Mucosa of rectum (tissue), 2 donors: ENCODE results near the gene ALS2.

Source experiments
- H3K27ac ChIP-seq, 2 donors: one replicate each; pipeline ENCODE4 v1.7.0; 2013; ENCODE audit warnings: inconsistent platforms in 2 of 2, low read depth in 2 of 2, low read length in 2 of 2
- H3K27me3 ChIP-seq, 2 donors: one replicate each; pipeline ENCODE4 v1.7.0; 2013; ENCODE audit warnings: low read length in 2 of 2; ENCODE audit not compliant: control insufficient read depth in 2 of 2, insufficient read depth in 2 of 2
- H3K36me3 ChIP-seq, 2 donors: one replicate each; pipeline ENCODE4 v1.7.0; 2013; ENCODE audit warnings: low read length in 2 of 2; ENCODE audit not compliant: control insufficient read depth in 2 of 2, insufficient read depth in 2 of 2
- H3K4me1 ChIP-seq, 2 donors: one replicate each; pipeline ENCODE4 v1.7.0; 2013; ENCODE audit warnings: low read length in 2 of 2, mild to moderate bottlenecking in 1 of 2; ENCODE audit not compliant: control insufficient read depth in 2 of 2, insufficient read depth in 2 of 2
- H3K4me3 ChIP-seq, 2 donors: one replicate each; pipeline ENCODE4 v1.7.0; 2013; ENCODE audit warnings: low read length in 2 of 2
- H3K9ac ChIP-seq, 2 donors: one replicate each; pipeline ENCODE4 v1.7.0; 2013; ENCODE audit warnings: low read length in 2 of 2, low read depth in 1 of 2, mild to moderate bottlenecking in 1 of 2
- H3K9me3 ChIP-seq, 2 donors: one replicate each; pipeline ENCODE4 v1.7.0; 2013; ENCODE audit warnings: low read length in 2 of 2; ENCODE audit not compliant: control insufficient read depth in 2 of 2
- donor health status: healthy.
- donor health status: Normal muscosa, but diverticular disease.

ALS2 gene

GRCh38 chr2:201794294-201794693 is 13.6 kb upstream of the ALS2 start:
- Histone ChIP-seq H3K27ac (no peak overlapping the region), H3K27me3 (no peaks in the 10 kb centered on the region), H3K9ac (no peak overlapping the region), H3K4me3 (no peak overlapping the region), H3K36me3 (no peaks in the 10 kb centered on the region), H3K4me1 (no peaks in the 10 kb centered on the region), H3K9me3 (no peaks in the 10 kb centered on the region)

DNA sequence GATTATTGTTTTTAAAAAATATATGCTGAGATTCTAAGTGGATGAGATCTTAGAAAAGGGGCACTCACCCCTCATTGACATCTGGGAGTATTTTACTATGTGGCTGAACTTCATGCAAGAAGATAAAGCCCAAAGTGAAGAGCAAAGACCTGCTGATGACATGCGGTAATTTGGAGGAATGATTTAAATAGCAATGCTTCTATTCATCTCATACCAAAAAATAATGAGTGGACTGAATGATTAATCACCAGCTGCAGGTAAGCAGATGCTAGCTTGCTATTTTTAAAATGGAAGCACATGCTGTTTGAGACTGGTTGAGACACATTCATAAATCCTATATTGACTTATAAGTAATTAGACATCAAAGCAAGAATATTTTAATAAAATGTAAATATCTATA is 12.9 kb upstream of the ALS2 start:
- no peaks in the 10 kb centered on the region for H3K36me3 ChIP-seq
- no peak overlapping the region for H3K27ac ChIP-seq
- no peaks in the 10 kb centered on the region for H3K4me1 ChIP-seq
- H3K27me3 ChIP-seq, result no peaks in the 10 kb centered on the region
- no peak overlapping the region for H3K9ac ChIP-seq
- H3K4me3 ChIP-seq, result no peak overlapping the region
- H3K9me3 ChIP-seq, result no peaks in the 10 kb centered on the region

GRCh38 chr2:201790989-201791388 is 10.3 kb upstream of the ALS2 start:
- Histone ChIP-seq H3K4me1 (no peaks in the 10 kb centered on the region), H3K36me3 (no peaks in the 10 kb centered on the region), H3K9me3 (no peaks in the 10 kb centered on the region), H3K27me3 (no peaks in the 10 kb centered on the region), H3K9ac (no peak overlapping the region), H3K27ac (no peak overlapping the region), H3K4me3 (no peak overlapping the region)

DNA sequence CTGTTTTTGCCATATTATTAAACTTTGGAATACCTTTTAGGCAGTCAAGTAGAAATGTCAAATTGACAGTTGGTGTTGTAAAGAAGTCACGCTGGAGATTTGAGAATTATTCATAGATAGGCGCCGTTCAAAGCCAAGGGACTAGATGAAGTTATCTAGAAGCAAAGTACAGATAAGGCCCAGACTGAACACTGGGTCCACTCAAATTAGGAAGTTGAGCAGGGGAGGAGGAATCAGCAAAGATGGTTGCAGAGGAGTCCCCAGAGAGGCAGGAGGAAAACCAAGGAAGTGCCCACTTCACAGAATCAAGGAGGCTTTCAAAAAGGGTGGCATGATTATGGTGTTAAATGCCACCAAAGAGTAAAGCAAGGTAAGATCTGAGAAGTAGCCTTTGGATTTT is 9.6 kb upstream of the ALS2 start:
- Histone ChIP-seq H3K9ac (no peak overlapping the region), H3K27me3 (no peaks in the 10 kb centered on the region), H3K4me1 (no peaks in the 10 kb centered on the region), H3K36me3 (no peaks in the 10 kb centered on the region), H3K4me3 (no peak overlapping the region), H3K27ac (no peak overlapping the region), H3K9me3 (no peaks in the 10 kb centered on the region)

GRCh38 chr2:201789395-201789794 is 8.7 kb upstream of the ALS2 start:
- Histone ChIP-seq H3K27ac (no peak overlapping the region), H3K4me1 (no peaks in the 10 kb centered on the region), H3K36me3 (no peaks in the 10 kb centered on the region), H3K4me3 (no peak overlapping the region), H3K9ac (no peak overlapping the region), H3K9me3 (no peaks in the 10 kb centered on the region), H3K27me3 (no peaks in the 10 kb centered on the region)

GRCh38 chr2:201788371-201788770 is 7.6 kb upstream of the ALS2 start:
- H3K4me1 ChIP-seq, result no peaks in the 10 kb centered on the region
- no peaks in the 10 kb centered on the region for H3K36me3 ChIP-seq
- H3K4me3 ChIP-seq, result no peak overlapping the region
- no peaks in the 10 kb centered on the region for H3K27me3 ChIP-seq
- H3K9me3 ChIP-seq, result no peaks in the 10 kb centered on the region
- no peak overlapping the region for H3K9ac ChIP-seq
- H3K27ac ChIP-seq, result no peak overlapping the region

- H3K27ac ChIP-seq, result no peak overlapping the region
- peaks cover 0 to 4% of the 10 kb centered on the region in 2 donors for H3K4me1 ChIP-seq
- H3K4me3 ChIP-seq, result no peak overlapping the region
- no peaks in the 10 kb centered on the region for H3K27me3 ChIP-seq
- no peaks in the 10 kb centered on the region for H3K9me3 ChIP-seq
- no peak overlapping the region for H3K9ac ChIP-seq
- H3K36me3 ChIP-seq, result no peaks in the 10 kb centered on the region
Measured at GRCh38 chr2:201786471-201786870, 5.7 kb upstream of the ALS2 start.

DNA sequence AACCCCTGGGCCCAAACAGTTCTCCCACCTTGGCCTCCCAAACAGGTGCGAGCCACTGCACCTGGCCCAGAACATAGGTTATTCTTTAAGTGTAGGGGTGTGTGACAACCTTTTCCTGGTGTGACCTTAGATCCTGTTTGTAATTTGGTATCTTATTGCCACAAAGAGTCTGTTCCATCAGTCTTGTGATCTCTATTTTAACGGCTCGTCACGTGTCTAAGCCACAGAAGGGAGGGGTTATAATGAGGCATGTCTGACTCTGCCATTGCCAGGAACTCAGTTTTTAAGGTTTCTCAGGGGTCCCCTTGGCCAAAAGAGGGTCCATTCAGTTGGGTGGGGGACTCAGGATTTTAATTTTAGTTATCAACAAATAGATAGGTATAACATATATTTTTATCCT is 4.4 kb upstream of the ALS2 start:
- no peak overlapping the region for H3K9ac ChIP-seq
- no peaks in the 10 kb centered on the region for H3K36me3 ChIP-seq

GRCh38 chr2:201784563-201784962 is 3.8 kb upstream of the ALS2 start:
- Histone ChIP-seq H3K9ac (no peak overlapping the region), H3K4me3 (no peak overlapping the region), H3K9me3 (no peaks in the 10 kb centered on the region), H3K4me1 (peaks cover 4 to 9% of the 10 kb centered on the region in 2 donors), H3K36me3 (no peaks in the 10 kb centered on the region), H3K27me3 (no peaks in the 10 kb centered on the region), H3K27ac (no peak overlapping the region)

More for the DNA sequence above, 4.4 kb upstream of the ALS2 start:
- Histone ChIP-seq H3K4me3 (no peak overlapping the region), H3K27ac (no peak overlapping the region), H3K4me1 (peaks cover 1 to 4% of the 10 kb centered on the region in 2 donors), H3K9me3 (no peaks in the 10 kb centered on the region), H3K27me3 (no peaks in the 10 kb centered on the region)

- Histone ChIP-seq H3K4me1 (peaks cover 8 to 16% of the 10 kb centered on the region in 2 donors), H3K9ac (peak overlapping the region; percentile 77 to 89), H3K9me3 (no peaks in the 10 kb centered on the region), H3K4me3 (peak overlapping the region; percentile 91 to 94), H3K36me3 (no peaks in the 10 kb centered on the region), H3K27ac (peak overlapping the region; percentile 83), H3K27me3 (no peaks in the 10 kb centered on the region)
Measured at GRCh38 chr2:201781557-201782051, 871 bp upstream of the ALS2 start.
